Mucosa of stomach (tissue), 1 donor: ENCODE measurements around the gene SPAG17.

Experiments
- H3K27me3 ChIP-seq: one replicate; pipeline ENCODE4 v1.7.0; 2013; ENCODE audit warnings: mild to moderate bottlenecking, low read length; ENCODE audit not compliant: control insufficient read depth, insufficient read depth
- H3K36me3 ChIP-seq: one replicate; pipeline ENCODE4 v1.7.0; 2013; ENCODE audit warnings: low read length; ENCODE audit not compliant: control insufficient read depth, insufficient read depth
- H3K4me1 ChIP-seq: one replicate; pipeline ENCODE4 v1.7.0; 2013; ENCODE audit warnings: mild to moderate bottlenecking, low read length; ENCODE audit not compliant: control insufficient read depth, insufficient read depth
- H3K4me3 ChIP-seq: one replicate; pipeline ENCODE4 v1.7.0; 2013; ENCODE audit warnings: low read length
- H3K9ac ChIP-seq: one replicate; pipeline ENCODE4 v1.7.0; 2013; ENCODE audit warnings: mild to moderate bottlenecking, low read length, moderate library complexity
- H3K9me3 ChIP-seq: one replicate; pipeline ENCODE4 v1.7.0; 2013; ENCODE audit warnings: mild to moderate bottlenecking, low read length, moderate library complexity; ENCODE audit not compliant: control insufficient read depth
- donor health status: Pancreatic carcinoma.

The SPAG17 gene

DNA sequence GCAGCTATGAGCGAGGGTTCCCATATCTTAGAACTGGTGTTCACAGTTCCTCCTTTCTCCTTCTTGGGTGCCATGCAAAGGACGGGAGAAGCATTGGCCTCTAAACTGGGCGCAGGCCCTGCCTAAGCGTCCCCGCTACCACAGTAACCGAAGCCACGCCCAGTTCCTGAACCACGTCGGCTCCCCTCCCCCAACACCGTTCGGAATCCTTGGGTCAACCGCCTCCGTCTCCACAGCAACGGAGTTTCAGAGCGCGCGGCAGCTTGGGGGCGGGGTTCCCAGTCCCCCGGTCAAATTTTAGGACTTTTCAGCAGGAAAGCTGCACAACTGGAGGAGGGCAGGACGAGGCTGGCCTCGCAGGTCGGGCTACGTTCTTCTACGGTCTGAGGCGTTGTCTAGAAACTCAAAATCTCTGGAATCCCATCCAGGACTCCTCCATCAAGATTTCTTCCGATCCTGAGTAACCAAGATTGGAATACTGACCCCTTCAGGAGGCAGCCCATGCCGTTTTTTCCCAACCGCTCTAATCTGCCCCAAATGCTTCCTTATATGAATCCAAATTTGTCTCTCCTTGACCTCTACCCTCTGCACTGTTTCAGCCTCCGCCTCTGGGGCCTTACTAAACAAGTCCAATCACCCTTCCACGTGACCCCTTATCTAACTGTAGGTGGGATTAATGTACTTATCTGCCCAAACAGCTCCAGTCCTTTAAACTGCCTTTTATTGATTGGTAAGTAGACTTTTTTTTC, at the start of gene SPAG17:
TSS of gene SPAG17 (minus strand) at position 145 of the 749 bp plus-strand sequence. CDS start at position 74, 71 bp downstream.
- no peaks in the 10 kb centered on the region for H3K9me3 ChIP-seq
- H3K4me1 ChIP-seq, result no peaks in the 10 kb centered on the region
- peak within 1 kb of the TSS; percentile 48 for H3K4me3 ChIP-seq
- peak within 1 kb of the TSS; percentile 42 for H3K9ac ChIP-seq
- H3K36me3 ChIP-seq, result no peaks in the 10 kb centered on the region
- H3K27me3 ChIP-seq, result no peaks in the 10 kb centered on the region

DNA sequence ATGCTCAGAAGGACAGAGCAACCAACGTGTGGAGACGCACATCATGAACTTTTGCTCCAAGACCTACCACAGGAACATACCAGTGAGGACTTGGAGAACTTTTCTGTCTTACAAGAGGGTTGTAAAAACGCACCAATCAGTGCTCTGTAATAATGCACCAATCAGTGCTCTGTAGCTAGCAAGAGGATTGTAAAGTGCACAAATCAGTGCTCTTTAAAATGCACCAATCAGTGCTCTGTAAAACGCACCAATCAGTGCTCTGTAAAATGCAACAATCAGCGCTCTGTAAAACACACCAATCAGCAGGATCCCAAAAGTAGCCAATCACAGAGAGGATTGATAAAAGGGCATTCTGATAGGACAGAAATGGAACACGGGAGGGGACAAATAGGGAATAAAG, 40.4 kb upstream of the SPAG17 start:
- Histone ChIP-seq H3K4me3 (no peak overlapping the region), H3K9ac (no peak overlapping the region), H3K9me3 (no peaks in the 10 kb centered on the region), H3K27me3 (no peaks in the 10 kb centered on the region), H3K36me3 (no peaks in the 10 kb centered on the region), H3K4me1 (no peaks in the 10 kb centered on the region)

DNA sequence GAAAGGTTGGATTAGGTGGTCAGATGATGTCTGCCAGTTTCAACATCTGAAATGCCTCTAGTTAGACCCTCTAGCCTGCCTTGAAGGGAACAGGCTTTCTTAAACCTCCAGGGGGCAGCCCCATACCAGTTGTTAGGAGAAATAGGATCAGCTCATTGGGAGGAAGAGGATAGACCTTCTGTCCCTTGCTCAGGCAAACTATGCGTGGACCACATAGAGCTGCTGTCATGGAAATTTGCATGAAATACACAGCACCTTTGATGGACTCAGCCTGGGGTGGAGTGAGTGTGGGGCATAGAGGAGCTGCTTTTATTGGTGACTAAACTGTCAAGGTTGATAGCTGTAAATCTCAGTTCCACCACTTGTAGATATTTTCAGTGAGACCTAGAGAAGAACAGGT, 38.4 kb upstream of the SPAG17 start:
- H3K27me3 ChIP-seq, result no peaks in the 10 kb centered on the region
- H3K4me3 ChIP-seq, result no peak overlapping the region
- no peaks in the 10 kb centered on the region for H3K9me3 ChIP-seq
- H3K9ac ChIP-seq, result no peak overlapping the region
- no peaks in the 10 kb centered on the region for H3K36me3 ChIP-seq
- H3K4me1 ChIP-seq, result no peaks in the 10 kb centered on the region

DNA sequence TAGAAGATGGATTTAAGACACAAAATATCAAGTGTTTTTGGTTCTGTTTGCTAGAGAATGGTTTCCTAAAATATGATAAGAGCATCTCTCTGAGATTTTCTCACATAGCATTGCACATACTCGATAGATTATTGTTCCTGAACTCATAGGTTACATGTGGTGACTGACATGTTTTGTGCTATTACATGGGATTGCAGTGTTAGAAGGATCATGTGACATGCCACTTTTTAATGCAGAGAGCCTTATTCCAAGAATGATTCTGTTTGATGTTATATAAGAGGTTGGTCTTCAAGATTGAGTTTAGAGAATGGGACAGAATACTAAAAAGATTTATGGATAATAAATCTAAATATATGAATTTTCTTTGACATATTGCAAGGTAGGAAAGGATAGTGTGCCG, 34.4 kb upstream of the SPAG17 start:
- H3K4me3 ChIP-seq, result no peak overlapping the region
- no peaks in the 10 kb centered on the region for H3K9me3 ChIP-seq
- H3K9ac ChIP-seq, result no peak overlapping the region
- H3K27me3 ChIP-seq, result no peaks in the 10 kb centered on the region
- no peaks in the 10 kb centered on the region for H3K36me3 ChIP-seq
- H3K4me1 ChIP-seq, result no peaks in the 10 kb centered on the region

DNA sequence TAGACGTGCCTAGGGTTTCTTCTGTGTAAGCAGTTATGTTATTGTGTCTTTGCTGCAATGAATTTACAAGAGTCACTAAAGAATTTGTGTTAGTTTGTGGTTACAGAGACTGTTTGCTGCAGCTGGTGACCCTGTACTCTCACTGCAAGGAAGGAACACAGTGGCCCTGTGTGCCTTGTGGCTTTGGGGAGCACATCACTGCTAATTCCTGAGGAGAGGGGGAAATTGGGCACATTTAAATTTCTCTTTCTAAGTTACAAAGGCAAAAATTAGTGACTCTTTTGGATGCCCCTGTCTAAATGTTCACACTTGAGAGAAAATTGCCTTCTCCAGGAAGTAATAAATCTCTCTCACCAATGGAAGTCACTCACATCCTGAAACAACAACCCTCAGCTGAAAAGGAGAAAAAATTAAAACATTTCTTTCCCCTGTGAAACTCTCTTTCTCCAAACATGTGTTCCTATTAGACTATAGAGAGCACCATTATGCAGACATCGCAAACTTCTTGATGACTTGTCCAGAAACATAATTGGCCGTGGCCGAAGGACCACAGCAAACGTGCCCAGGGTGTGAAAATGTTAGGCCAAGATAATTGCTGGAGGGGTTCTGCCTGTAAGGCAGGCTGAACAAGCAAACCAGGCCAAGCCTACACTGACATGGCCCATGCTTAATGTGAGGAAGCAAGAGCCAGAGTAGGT, 32.3 kb upstream of the SPAG17 start:
- H3K36me3 ChIP-seq, result no peaks in the 10 kb centered on the region
- no peaks in the 10 kb centered on the region for H3K9me3 ChIP-seq
- H3K9ac ChIP-seq, result no peak overlapping the region
- no peaks in the 10 kb centered on the region for H3K27me3 ChIP-seq
- H3K4me3 ChIP-seq, result no peak overlapping the region
- no peaks in the 10 kb centered on the region for H3K4me1 ChIP-seq

DNA sequence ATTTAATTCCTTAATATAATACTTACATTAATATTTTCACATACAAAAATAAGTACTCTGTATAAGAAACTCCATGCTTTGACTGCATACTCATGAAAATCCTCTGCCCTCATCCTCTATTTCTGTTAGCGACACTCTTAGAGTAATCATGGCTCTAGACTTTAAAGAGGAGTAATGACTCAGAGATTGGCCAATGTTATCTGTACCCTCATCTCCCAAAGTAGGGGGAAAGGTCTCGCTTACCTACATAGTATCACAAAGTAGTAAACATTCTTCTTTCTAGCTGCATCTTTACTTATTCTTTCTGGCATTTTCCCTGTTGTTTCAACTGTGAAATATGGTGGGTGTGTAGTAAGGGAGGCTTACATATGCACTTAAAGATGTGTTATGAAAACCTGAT, 29.8 kb upstream of the SPAG17 start:
- Histone ChIP-seq H3K36me3 (no peaks in the 10 kb centered on the region), H3K27me3 (no peaks in the 10 kb centered on the region), H3K9ac (no peak overlapping the region), H3K4me1 (no peaks in the 10 kb centered on the region), H3K9me3 (no peaks in the 10 kb centered on the region), H3K4me3 (no peak overlapping the region)

DNA sequence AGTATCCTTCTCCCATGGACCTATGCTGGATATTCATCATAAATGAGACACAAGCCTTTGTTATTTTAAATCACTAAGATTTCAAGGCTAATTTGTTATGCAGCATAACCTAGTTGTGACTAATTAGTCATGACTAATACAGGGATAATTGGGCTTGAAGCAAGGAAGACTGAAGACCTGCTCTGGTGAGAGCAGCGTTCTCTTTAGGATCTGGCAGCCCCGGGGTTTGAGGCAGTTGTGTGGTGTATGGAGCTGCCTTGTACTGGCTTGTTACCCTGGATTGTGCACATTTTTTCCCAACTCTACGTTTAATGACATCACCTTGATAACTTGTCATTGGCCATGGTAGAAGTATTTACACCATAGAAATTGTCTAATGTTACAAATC, 25.7 kb upstream of the SPAG17 start:
- no peak overlapping the region for H3K9ac ChIP-seq

DNA sequence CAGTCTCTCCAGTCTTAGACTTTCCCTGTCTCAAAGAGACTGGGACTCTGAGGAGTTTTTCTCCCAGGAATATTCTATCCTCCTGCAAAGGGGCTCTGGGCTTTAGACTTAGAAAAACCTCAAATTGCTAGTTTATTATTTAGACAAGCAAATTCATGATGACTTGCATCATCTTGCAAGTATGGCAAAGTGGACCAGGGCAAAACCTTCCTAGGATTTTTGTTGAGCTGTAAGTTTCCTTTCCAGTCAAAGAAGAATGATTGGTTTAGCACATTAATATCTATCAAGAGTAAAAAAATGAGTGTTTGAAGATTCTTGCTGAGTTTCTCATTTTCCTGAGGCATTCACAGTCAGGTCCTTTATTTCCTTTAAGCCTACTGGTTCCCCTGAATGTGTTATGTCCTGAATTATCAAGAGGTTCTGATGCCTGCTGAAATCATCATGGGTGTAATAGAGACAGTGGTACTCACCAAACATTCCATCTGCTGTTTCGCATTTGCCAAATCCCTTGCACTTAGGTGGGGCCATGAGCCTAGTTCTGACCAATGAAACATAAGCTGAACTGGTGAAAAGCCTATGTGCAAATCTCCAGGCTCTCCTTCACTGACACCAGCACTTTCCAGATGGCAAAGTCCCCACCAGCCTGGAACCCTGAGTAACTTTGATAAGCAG, 25.2 kb upstream of the SPAG17 start:
- Histone ChIP-seq H3K4me3 (no peak overlapping the region), H3K9me3 (no peaks in the 10 kb centered on the region), H3K9ac (no peak overlapping the region), H3K36me3 (no peaks in the 10 kb centered on the region), H3K4me1 (no peaks in the 10 kb centered on the region), H3K27me3 (no peaks in the 10 kb centered on the region)

More for the DNA sequence above, 25.7 kb upstream of the SPAG17 start:
- Histone ChIP-seq H3K9me3 (no peaks in the 10 kb centered on the region), H3K4me3 (no peak overlapping the region), H3K27me3 (no peaks in the 10 kb centered on the region), H3K4me1 (no peaks in the 10 kb centered on the region), H3K36me3 (no peaks in the 10 kb centered on the region)

DNA sequence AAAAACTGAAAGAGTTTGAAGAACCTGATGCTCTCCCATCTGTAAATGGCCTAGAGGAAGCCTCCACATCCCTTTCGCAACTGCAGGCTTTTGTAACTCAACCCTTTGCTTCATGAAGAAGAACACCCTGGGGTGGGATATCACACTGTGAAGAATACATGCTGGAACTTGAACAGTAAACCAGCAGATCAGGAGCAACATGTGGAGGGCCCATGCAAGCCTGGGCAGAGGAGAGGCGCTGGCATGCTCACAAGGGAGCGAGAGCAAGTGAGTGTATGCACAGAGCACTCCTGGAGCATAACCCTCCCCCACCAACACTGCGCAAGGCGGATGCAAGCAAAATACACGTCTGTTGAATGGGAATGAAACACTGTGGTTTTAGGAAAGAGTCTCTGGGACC, 24.6 kb upstream of the SPAG17 start:
- Histone ChIP-seq H3K9ac (no peak overlapping the region), H3K4me1 (no peaks in the 10 kb centered on the region), H3K36me3 (no peaks in the 10 kb centered on the region), H3K4me3 (no peak overlapping the region), H3K27me3 (no peaks in the 10 kb centered on the region), H3K9me3 (no peaks in the 10 kb centered on the region)

DNA sequence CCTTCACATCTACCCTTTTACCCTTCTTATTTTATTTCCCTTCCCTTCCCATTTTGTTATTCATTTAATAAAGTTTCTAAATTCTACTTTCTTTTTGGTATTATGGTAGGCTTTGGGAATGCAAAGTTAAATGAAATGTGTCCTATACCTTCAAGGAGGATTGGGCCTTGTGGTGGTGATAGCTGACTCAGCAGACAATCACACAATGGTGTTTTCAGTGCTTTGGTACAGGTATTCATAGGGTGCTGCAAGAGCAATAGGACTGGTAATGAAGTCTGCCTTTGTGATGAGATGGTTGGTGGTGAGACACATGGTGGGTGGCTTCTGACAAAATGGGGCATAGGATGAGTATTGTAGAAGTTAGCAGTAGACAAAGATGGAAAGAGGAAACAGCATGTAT, 21.9 kb upstream of the SPAG17 start:
- H3K36me3 ChIP-seq, result no peaks in the 10 kb centered on the region
- H3K4me1 ChIP-seq, result no peaks in the 10 kb centered on the region
- H3K9ac ChIP-seq, result no peak overlapping the region
- no peaks in the 10 kb centered on the region for H3K27me3 ChIP-seq
- H3K4me3 ChIP-seq, result no peak overlapping the region
- H3K9me3 ChIP-seq, result no peaks in the 10 kb centered on the region

DNA sequence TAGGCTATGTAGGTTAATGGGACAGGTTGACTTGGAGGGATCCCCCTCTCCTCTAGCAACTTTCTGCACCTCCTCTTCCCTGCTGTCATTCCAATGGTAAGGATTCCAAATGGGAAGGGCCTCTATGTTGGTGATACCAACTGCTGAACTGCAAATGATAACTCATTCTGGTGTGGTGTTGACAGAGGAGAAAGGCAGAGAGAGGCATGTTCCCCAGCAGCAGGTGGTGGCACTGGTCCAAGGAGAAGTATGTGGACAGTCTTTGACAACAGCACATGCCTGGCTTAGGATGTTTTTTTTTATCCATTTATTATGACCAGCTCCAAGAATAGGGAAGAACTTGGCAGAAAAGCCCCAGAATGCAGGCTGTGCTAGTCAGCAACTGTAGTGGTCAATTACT, 19.6 kb upstream of the SPAG17 start:
- H3K36me3 ChIP-seq, result no peaks in the 10 kb centered on the region
- H3K4me1 ChIP-seq, result no peaks in the 10 kb centered on the region
- no peaks in the 10 kb centered on the region for H3K27me3 ChIP-seq
- H3K4me3 ChIP-seq, result no peak overlapping the region
- H3K9ac ChIP-seq, result no peak overlapping the region
- no peaks in the 10 kb centered on the region for H3K9me3 ChIP-seq

DNA sequence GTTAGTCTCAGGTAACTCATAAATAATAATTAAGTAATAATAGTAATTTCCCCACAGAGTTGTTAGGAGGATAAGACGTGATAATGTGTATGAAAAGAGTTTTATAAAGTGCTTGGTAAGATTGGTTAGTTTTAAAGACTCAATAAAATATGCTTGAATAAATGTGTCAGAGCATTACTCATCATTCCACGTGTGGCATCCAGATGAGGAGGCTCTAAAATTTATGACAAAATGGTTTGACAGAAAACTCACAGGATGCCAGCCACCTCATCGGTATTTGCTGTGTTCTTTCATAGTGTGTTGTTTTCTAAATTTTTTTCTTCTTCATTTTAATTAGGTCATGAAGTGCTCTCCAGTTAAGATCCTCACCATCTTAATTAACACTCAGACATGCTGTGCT, 19.1 kb upstream of the SPAG17 start:
- no peaks in the 10 kb centered on the region for H3K36me3 ChIP-seq
- no peaks in the 10 kb centered on the region for H3K27me3 ChIP-seq
- no peak overlapping the region for H3K4me3 ChIP-seq
- no peak overlapping the region for H3K9ac ChIP-seq
- no peaks in the 10 kb centered on the region for H3K4me1 ChIP-seq
- no peaks in the 10 kb centered on the region for H3K9me3 ChIP-seq
